Calu3 (cell line): ENCODE results near the gene STOML3. TPM values are rescaled to one million over a fixed set of nuclear protein-coding genes. Genes with fewer than 3 reads are reported as not detected.

ENCODE experiments used
- BruUV-seq: library from RNA; stranded (reverse); fragments of 400-500 nt; replicated peaks from 2 replicates; lab custom pipeline; 2021; lab: Mats Ljungman, UMichigan
- CTCF ChIA-PET: fragments of 300-600 bp; sonication (Branson Sonifier 250); formaldehyde crosslinking; loops from one replicate; lab custom pipeline; 2022; ENCODE audit warnings: antibody characterized with exemption; lab: Charles Lee
- DNase-seq: peaks from one replicate; pipeline ENCODE4 v3.0.0; 2022
- H3K27ac Mint-ChIP-seq: one replicate; pipeline ENCODE4 v1.8.0; 2022; ENCODE audit warnings: mixed read lengths; ENCODE audit not compliant: unreplicated experiment
- H3K27me3 Mint-ChIP-seq: one replicate; pipeline ENCODE4 v1.8.0; 2022; ENCODE audit warnings: mixed read lengths; ENCODE audit not compliant: unreplicated experiment
- H3K36me3 Mint-ChIP-seq: one replicate; pipeline ENCODE4 v1.8.0; 2022; ENCODE audit warnings: mild to moderate bottlenecking, moderate library complexity, mixed read lengths; ENCODE audit not compliant: insufficient read depth, unreplicated experiment
- H3K4me1 Mint-ChIP-seq: one replicate; pipeline ENCODE4 v1.8.0; 2022; ENCODE audit warnings: mild to moderate bottlenecking, low read depth, mixed read lengths; ENCODE audit not compliant: unreplicated experiment
- H3K4me3 Mint-ChIP-seq: one replicate; pipeline ENCODE4 v1.8.0; 2022; ENCODE audit warnings: mild to moderate bottlenecking, low read depth, moderate library complexity, mixed read lengths; ENCODE audit not compliant: unreplicated experiment
- H3K9me3 Mint-ChIP-seq: one replicate; pipeline ENCODE4 v1.8.0; 2022; ENCODE audit warnings: low read depth, mixed read lengths; ENCODE audit not compliant: unreplicated experiment
- CTCF ChIP-seq: fragments of 200-600 bp; IDR thresholded peaks from one replicate; pipeline ENCODE4 v1.8.0; 2022; ENCODE audit warnings: antibody characterized with exemption; ENCODE audit not compliant: unreplicated experiment
- intact Hi-C: fragments of 100-400 bp; cut with micrococcal nuclease; formaldehyde crosslinking; loops from one replicate; pipeline ENCODE4 v1.10.0; 2022; ENCODE audit not compliant: unreplicated experiment
- total RNA-seq: library from RNA; stranded (reverse); gene quantifications from 2 replicates; pipeline ENCODE4 v1.2.3, GENCODE V29; 2022

STOML3 gene
- total RNA-seq, 1 experiment from 2014 or later = not detected

GRCh38 chr13:38922170-38922569 is 68.5 kb downstream of the STOML3 start:
- CTCF ChIA-PET = no interaction called here

GRCh38 chr13:38921081-38921480 is 69.5 kb downstream of the STOML3 start:
- intact Hi-C loops = no loop called here
- no peaks in the 10 kb centered on the region for H3K27me3 Mint-ChIP-seq
- no peak for TF ChIP-seq CTCF
- no peaks in the 10 kb centered on the region for H3K36me3 Mint-ChIP-seq
- H3K4me1 Mint-ChIP-seq = no peaks in the 10 kb centered on the region
- no TSS peak for BruUV-seq
- H3K4me3 Mint-ChIP-seq = no peak overlapping the region
- H3K27ac Mint-ChIP-seq = no peak overlapping the region
- H3K9me3 Mint-ChIP-seq = no peaks in the 10 kb centered on the region
- CTCF ChIA-PET = no interaction called here
- no peak for DNase-seq

More at GRCh38 chr13:38922170-38922569, 68.5 kb downstream of the STOML3 start:
- no peak for TF ChIP-seq CTCF
- Mint-ChIP-seq H3K36me3 (no peaks in the 10 kb centered on the region), H3K27ac (no peak overlapping the region), H3K4me1 (no peaks in the 10 kb centered on the region), H3K9me3 (no peaks in the 10 kb centered on the region), H3K27me3 (no peaks in the 10 kb centered on the region), H3K4me3 (no peak overlapping the region)
- intact Hi-C loops = no loop called here
- DNase-seq = no peak
- no TSS peak for BruUV-seq

Other genes with a start within 250 kb of the STOML3 start
- 36.0 and 39.5 TPM in 2 replicates for gene PROSER1, start 47.3 kb upstream of the STOML3 start, total RNA-seq
- gene NHLRC3, start 47.6 kb upstream of the STOML3 start, total RNA-seq = 23.1 and 23.5 TPM in 2 replicates